ENCODE results near the gene VTA1.

- TF ChIP-seq CTBP1 (IDR thresholded peaks at IDR 0.05; ENCODE audit: borderline replicate concordance) = no peak
- TF ChIP-seq SP1 (IDR thresholded peaks at IDR 0.05) = no peak
These were observed at the start of gene VTA1, which contains the start of gene NMBR for GRCh38 chr6:142146828-142147662.

Data from HEK293T (cell line).